Prostate gland (tissue), 2 donors: ENCODE measurements around the gene PYCR2. TPM values are rescaled to one million over a fixed set of nuclear protein-coding genes. Genes with fewer than 3 reads are reported as not detected.

Experiments used
- DNase-seq: peaks from one replicate; pipeline ENCODE4 v3.0.0-alpha.2; 2019; ENCODE audit warnings: low spot score
- H3K27ac ChIP-seq, 2 donors: fragments of 200-600 bp; sonication (generic); 2 replicates each; pipeline ENCODE4 v1.5.1; 2017 to 2019
- H3K27me3 ChIP-seq: fragments of 200-600 bp; sonication (generic); replicated peaks from 2 replicates; pipeline ENCODE4 v1.5.1; 2019; ENCODE audit not compliant: insufficient read depth
- H3K36me3 ChIP-seq, 2 donors: fragments of 200-600 bp; sonication (generic); 1 replicate in 1 of 2; 2 replicates in 1 of 2; pipeline versions ENCODE4 v1.5.1 to v1.8.1; 2017 to 2019
- H3K4me1 ChIP-seq: fragments of 200-600 bp; sonication (generic); replicated peaks from 2 replicates; pipeline ENCODE4 v1.5.1; 2019
- H3K4me3 ChIP-seq, 2 donors: fragments of 200-600 bp; sonication (generic); 2 replicates each; pipeline ENCODE4 v1.5.1; 2017 to 2019
- H3K9me3 ChIP-seq: fragments of 200-600 bp; sonication (generic); 2 replicates; pipeline ENCODE4 v1.5.1; 2017
- POLR2A ChIP-seq: fragments of 450-650 bp; IDR thresholded peaks from one replicate; pipeline ENCODE4 v1.6.1; 2016; ENCODE audit warnings: antibody characterized with exemption, mild to moderate bottlenecking
- POLR2AphosphoS5 ChIP-seq: sonication (generic); formaldehyde crosslinking; IDR thresholded peaks from one replicate; pipeline ENCODE4 v1.6.1; 2017; ENCODE audit warnings: antibody characterized with exemption
- WGBS: methylation state at CpG from one replicate; pipeline ENCODE4 v1.1.5; 2018; 5-methylcytosine and 5-hydroxymethylcytosine counted together
- intact Hi-C: fragments of 100-400 bp; cut with DNase I; formaldehyde crosslinking; loops from one replicate; pipeline ENCODE4 v1.14.2; 2022
- total RNA-seq, 2 donors: library from RNA; depleted of rRNA; stranded (reverse); fragments of >200 nt; gene quantifications; one replicate each; pipeline ENCODE4 v1.1.0, GENCODE V29; 2016
- TF ChIP-seq, protein P1 (sequence below), 4 experiments: fragments of 200-600 bp in 2 of 4; fragments of 450-650 bp in 2 of 4; sonication (generic) in 2 of 4; IDR thresholded peaks; 1 replicate in 3 of 4; 2 replicates in 1 of 4; pipeline ENCODE4 v1.5.1; 2016 to 2019; ENCODE audit warnings: antibody characterized with exemption in 4 of 4, mild to moderate bottlenecking in 2 of 4, moderate library complexity in 2 of 4

PYCR2 gene
- total RNA-seq, 2 donors from 2014 or later: 70.8 to 80.2 TPM

DNA sequence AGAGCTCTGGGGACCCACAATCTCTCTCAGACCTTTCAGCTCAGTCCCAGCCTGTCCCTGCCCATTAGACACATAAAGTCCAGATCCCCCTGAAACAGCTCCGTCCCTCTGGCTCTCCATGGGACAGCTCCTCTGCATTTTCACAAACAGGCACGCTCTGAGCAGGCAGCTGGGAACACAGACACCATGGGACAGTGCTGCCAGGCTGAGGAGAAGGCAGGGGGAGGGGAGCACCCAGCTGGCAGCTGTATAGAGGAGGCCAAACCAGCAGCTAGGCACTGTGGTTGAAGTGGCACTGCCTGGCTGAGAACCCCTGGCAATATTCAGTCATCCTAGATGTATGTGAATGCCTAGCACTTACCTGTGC, 43.8 kb downstream of the PYCR2 start:
- no peaks in the 10 kb centered on the region for H3K36me3 ChIP-seq
- peak; percentile 44 for DNase-seq
- intact Hi-C loops: loop anchor here (5.0 kb wide), 1 partner anchor 68 kb away; the partner anchor contains the start of gene EPHX1
- peaks cover 20% of the 10 kb centered on the region for H3K4me1 ChIP-seq
- H3K9me3 ChIP-seq: no peaks in the 10 kb centered on the region
- H3K27ac ChIP-seq: peak overlapping the region; percentile 94 to 95
- TF ChIP-seq, protein P1, sequence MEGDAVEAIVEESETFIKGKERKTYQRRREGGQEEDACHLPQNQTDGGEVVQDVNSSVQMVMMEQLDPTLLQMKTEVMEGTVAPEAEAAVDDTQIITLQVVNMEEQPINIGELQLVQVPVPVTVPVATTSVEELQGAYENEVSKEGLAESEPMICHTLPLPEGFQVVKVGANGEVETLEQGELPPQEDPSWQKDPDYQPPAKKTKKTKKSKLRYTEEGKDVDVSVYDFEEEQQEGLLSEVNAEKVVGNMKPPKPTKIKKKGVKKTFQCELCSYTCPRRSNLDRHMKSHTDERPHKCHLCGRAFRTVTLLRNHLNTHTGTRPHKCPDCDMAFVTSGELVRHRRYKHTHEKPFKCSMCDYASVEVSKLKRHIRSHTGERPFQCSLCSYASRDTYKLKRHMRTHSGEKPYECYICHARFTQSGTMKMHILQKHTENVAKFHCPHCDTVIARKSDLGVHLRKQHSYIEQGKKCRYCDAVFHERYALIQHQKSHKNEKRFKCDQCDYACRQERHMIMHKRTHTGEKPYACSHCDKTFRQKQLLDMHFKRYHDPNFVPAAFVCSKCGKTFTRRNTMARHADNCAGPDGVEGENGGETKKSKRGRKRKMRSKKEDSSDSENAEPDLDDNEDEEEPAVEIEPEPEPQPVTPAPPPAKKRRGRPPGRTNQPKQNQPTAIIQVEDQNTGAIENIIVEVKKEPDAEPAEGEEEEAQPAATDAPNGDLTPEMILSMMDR (IDR thresholded peaks at IDR 0.05): no peak
- TF ChIP-seq POLR2AphosphoS5 (no peak), POLR2A (no peak)
- H3K4me3 ChIP-seq: peak overlapping the region in 1 of 2 donors; percentile 78
- 28% methylated on average over 2 of the region's 2 CpGs for WGBS
- no peaks in the 10 kb centered on the region for H3K27me3 ChIP-seq

DNA sequence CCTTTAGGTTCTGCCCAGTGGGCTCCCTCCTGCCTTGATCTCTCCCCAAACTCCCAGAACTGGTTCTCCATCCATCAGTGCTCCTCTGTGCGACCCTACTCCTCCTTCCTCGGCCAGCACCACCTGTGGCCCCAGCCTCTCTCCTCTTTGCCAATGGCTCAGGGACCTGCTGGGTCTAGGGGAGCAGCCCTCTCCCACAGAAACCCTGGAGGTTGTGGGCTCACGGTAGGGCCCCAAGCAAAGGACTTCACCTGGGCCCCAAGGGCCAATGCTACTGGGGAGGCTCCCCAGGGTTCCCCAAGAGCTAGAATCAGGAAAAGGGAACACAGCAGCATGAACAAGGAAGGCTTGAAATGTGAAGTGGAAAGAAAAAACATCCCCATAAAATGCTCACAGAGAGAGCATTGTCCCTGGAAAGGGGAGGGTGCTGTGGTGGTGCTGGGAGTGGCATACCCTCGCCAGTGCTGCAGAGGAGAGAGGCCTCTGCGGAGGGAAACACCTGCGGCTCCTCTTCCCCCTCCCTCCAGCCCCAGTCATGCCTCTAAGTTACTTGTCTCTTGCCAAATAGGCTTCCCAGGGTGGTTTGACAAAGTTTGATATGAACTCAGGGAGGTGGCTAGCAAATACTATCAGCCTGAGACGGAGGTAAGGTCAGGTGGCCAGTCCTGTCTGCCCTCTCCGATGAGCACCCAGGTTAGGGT, 44.4 kb downstream of the PYCR2 start:
- intact Hi-C loops: loop anchor here (5.0 kb wide), 1 partner anchor 67 kb away; the partner anchor contains the start of gene EPHX1
- WGBS: 40% methylated on average over 8 of the region's 8 CpGs
- Histone ChIP-seq H3K36me3 (peaks cover 0 to 2% of the 10 kb centered on the region in 2 donors), H3K27ac (peak overlapping the region; percentile 94 to 95), H3K4me1 (peaks cover 20% of the 10 kb centered on the region), H3K9me3 (no peaks in the 10 kb centered on the region), H3K27me3 (no peaks in the 10 kb centered on the region), H3K4me3 (peak overlapping the region in 1 of 2 donors; percentile 78)
- DNase-seq: peak; percentile 76
- TF ChIP-seq POLR2A (peak; percentile 34), POLR2AphosphoS5 (peak; percentile 75)
- TF ChIP-seq, protein P1 (IDR thresholded peaks at IDR 0.05): no peak

DNA sequence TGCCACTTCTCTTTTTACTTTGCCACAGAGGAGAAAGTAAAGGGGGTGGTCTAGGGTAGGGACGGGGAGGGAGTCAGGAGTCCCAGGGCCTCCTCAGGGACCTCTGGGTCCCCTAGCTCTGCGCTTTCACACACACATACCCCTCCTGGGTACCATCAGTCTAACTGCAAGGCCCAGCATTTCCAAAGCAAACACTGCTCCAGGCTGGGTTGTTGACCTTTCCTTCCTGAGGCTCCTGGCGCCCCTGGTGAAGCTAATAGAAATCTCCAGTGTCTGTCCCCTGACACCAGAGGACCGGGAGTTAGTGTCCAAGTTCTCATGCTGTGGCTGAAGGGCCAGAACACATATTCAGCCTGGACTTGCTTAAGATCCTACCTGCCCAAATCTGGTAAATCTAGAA, 45.8 kb downstream of the PYCR2 start:
- H3K27ac ChIP-seq: peak overlapping the region; percentile 94 to 95
- intact Hi-C loops: no loop called here
- 77% methylated on average over 4 of the region's 4 CpGs for WGBS

DNA sequence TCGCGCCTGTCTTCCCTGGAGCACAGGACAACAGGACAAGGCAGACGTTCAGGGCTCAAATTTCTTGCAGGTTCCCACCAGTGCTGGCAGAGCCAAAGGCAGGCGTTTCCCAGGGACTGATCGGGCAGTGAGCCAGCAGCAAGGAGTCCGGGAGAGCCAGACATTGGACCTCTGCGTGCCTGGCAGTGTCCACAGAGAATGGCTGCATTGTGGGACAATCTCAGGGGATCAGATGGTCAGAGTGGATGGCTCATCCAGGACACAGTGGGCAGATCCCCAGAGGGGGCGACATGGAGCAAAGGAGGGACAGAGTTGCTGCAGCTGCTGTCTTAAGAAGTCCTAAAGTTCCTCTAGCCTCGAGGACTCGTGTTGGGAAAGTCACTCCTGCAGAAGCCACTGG, 46.5 kb downstream of the PYCR2 start:
- no peaks in the 10 kb centered on the region for H3K9me3 ChIP-seq
- TF ChIP-seq POLR2A (no peak), POLR2AphosphoS5 (peak; percentile 46)
- TF ChIP-seq, protein P1 (IDR thresholded peaks at IDR 0.05): peak in 3 of 4 experiments; percentile 27 to 58 (median 42)
- H3K36me3 ChIP-seq: peaks cover 0 to 17% of the 10 kb centered on the region in 2 donors
- no peaks in the 10 kb centered on the region for H3K27me3 ChIP-seq
- no peak overlapping the region for H3K4me3 ChIP-seq
- H3K4me1 ChIP-seq: peaks cover 20% of the 10 kb centered on the region
- WGBS: 27% methylated on average over 10 of the region's 10 CpGs
- intact Hi-C loops: no loop called here
- DNase-seq: peak; percentile 71
- H3K27ac ChIP-seq: peak overlapping the region; percentile 94 to 95

More for the DNA sequence above, 45.8 kb downstream of the PYCR2 start:
- Histone ChIP-seq H3K4me3 (no peak overlapping the region), H3K27me3 (no peaks in the 10 kb centered on the region), H3K9me3 (no peaks in the 10 kb centered on the region), H3K36me3 (peaks cover 0 to 16% of the 10 kb centered on the region in 2 donors), H3K4me1 (peaks cover 20% of the 10 kb centered on the region)
- TF ChIP-seq POLR2AphosphoS5: no peak
- no peak for DNase-seq

DNA sequence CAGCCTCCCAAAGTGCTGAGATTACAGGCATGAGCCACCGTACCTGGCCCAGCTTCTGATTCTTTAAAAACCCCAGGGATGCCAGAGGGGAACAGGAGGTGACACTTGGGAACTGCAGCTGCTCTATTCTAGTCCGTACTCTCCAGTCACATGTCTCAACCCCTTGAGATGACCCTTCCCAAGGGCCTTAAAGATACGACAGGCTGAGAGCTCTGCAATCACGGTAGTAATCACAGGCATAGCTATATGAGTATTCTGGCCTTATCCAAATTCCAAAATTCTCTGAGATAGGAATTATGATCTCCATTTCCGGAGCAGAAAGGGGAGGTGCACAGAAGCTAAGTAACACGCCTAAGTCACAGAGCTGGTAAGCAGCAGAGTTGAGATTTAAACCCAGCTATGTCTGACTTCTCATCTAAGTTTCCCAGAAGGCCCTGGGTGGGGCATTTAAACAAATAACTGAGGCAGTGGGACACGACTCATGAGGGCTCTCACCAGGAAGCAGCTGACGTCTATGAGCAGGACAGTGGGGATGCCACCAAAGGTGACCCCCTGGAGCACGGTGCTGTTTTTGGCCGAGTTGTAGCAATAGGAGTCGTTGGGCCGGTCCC, 47.0 kb downstream of the PYCR2 start:
- peak overlapping the region; percentile 94 to 95 for H3K27ac ChIP-seq
- H3K4me1 ChIP-seq: peaks cover 20% of the 10 kb centered on the region
- 62% methylated on average over 12 of the region's 12 CpGs for WGBS
- no peaks in the 10 kb centered on the region for H3K27me3 ChIP-seq
- no peaks in the 10 kb centered on the region for H3K9me3 ChIP-seq
- H3K4me3 ChIP-seq: no peak overlapping the region
- no peak for DNase-seq
- intact Hi-C loops: no loop called here
- H3K36me3 ChIP-seq: peaks cover 0 to 17% of the 10 kb centered on the region in 2 donors
- no peak for TF ChIP-seq POLR2A
- no peak for TF ChIP-seq POLR2AphosphoS5
- TF ChIP-seq, protein P1 (IDR thresholded peaks at IDR 0.05): no peak
